Measurements from ENCODE around the gene CEP128.

- TF ChIP-seq CTCF (IDR thresholded peaks at IDR 0.05), result no peak
- TF ChIP-seq POLR2A (IDR thresholded peaks at IDR 0.05), result no peak
Measured at GRCh38 chr14:80679273-80679672, 262.3 kb downstream of the CEP128 start.

Measured in uterus (tissue), 2 donors.